GM08714 (cell line): ENCODE data around the gene IL34.

Experiments
- H3K4me3 ChIP-seq: fragments of 200-500 bp; sonication (Bioruptor generic); 2 replicates; pipeline ENCODE4 v1.5.1; 2014; ENCODE audit warnings: mild to moderate bottlenecking, low read length, inconsistent platforms
- ZNF274 ChIP-seq: IDR thresholded peaks from 2 replicates; pipeline ENCODE4 v1.6.1; 2012; ENCODE audit warnings: mild to moderate bottlenecking, low read depth, low read length

The IL34 gene

GRCh38 chr16:70646260-70647241 lies at the start of gene IL34:
Gene IL34, plus strand, starts transcription at chr16:70646559. Its CDS starts 389 bp downstream, at chr16:70646948.
- TF ChIP-seq ZNF274, result no peak
- no peak within 1 kb of the TSS for H3K4me3 ChIP-seq

- TF ChIP-seq ZNF274, result no peak
- no peak overlapping the region for H3K4me3 ChIP-seq
These were observed 49.1 kb upstream of the IL34 start for GRCh38 chr16:70597135-70597835.

GRCh38 chr16:70598937-70599503 lies 47.3 kb upstream of the IL34 start:
- no peak for TF ChIP-seq ZNF274
- H3K4me3 ChIP-seq, result no peak overlapping the region

DNA sequence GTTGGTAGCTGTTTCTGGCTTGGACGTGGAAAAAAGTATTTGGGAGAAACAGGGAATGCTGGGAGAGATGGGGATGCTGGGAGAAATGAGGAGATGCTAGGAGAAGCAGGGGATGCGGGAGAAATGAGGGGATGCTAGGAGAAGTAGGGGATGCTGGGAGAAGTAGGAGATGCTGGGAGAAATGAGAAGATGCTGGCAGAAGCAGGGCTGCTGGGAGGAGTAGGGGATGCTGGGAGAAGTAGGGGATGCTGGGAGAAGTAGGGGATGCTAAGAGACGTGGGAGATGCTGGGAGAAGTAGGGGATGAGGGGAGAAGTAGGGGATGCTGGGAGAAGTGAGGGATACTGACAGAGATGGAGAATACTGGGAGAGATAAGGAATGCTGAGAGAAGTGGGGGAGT lies 45.6 kb upstream of the IL34 start:
- no peak overlapping the region for H3K4me3 ChIP-seq
- TF ChIP-seq ZNF274, result no peak

DNA sequence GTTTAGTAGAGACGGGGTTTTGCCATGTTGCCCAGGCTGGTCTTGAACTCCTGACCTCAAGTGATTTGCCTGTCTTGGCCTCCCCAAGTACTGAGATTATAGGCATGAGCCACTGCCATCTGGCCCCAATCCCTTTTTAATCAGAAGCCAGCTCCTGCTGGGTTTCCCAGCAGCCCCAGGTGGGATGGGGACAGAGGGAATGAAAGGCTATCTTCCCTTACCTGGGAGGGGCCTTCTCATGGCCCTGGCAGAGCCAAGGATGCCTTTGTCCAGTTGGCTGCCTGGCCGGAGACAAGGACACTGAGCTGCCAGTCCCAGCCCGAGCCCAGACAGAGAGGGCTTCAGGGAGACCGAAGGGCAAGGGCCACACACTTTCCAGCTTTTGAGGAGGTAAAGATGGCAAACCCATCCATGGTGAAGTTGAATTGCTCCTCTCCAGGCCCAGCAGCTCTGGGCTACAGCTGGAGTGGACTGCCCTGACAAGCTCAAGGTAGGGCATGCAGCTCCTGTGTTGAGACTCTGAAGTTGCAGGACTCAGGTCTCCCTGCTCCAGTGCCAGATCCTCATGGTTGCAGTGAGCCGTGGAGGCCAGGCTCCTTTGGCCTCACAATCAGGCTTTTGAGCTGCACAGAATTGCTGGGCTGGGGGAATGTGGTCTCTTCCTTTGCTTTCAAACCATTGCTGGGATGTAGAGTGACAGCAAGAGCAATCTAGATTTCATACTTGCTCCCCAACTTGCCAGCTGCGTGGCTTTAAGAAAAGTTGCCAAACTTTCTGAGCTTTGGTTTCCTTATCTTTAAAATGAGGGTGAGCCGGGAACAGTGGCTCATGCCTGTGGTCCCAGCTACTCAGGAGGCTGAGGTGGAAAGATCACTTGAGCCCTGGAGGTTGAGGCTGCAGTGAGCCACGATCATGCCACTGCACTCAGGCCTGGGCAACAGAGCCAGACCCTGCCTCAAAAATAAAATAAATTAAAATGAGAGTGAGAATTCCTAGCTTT lies 44.5 kb upstream of the IL34 start:
- no peak overlapping the region for H3K4me3 ChIP-seq
- TF ChIP-seq ZNF274, result no peak

GRCh38 chr16:70602831-70603230 lies 43.5 kb upstream of the IL34 start:
- no peak for TF ChIP-seq ZNF274
- H3K4me3 ChIP-seq, result no peak overlapping the region

GRCh38 chr16:70604407-70605282 lies 41.7 kb upstream of the IL34 start:
- TF ChIP-seq ZNF274, result no peak
- H3K4me3 ChIP-seq, result no peak overlapping the region

DNA sequence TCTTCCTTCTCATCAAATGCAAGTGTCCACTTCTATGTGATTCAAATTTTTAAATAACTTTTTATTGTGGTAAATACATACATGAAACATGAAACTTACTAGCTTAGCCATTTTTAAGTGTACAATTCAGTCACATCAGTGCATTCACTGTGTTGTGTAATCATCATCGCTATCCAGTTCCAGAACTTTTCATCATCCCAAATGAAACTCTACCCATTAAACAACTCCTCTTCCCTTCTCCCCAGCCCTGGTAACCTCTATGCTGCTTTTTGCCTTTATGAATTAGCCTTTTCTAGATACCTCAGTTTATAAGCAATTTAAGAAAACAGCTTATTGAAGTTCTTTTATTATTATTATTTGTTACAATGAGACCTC lies 41.1 kb upstream of the IL34 start:
- TF ChIP-seq ZNF274, result no peak
- H3K4me3 ChIP-seq, result no peak overlapping the region

DNA sequence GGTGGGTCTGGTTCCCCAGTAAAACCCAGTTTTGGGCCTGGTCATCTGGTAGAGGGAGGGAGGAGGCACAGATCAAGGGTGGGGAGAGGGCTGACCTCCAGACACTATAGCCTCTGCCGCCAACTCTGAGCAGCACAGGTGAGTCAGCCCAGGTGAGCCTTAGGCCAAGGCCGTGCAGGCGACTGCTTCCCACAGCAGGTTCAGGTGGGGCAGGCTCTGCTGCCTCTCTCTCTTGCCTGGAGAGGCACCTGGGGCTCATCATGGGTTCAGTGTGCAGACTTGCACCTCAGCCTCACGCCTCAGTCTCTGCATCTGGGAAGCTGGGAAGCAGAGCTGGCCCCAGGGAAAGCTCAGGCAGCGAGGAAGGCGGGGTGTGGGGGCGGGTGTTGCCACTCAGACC lies 37.8 kb upstream of the IL34 start:
- no peak overlapping the region for H3K4me3 ChIP-seq
- TF ChIP-seq ZNF274, result no peak

DNA sequence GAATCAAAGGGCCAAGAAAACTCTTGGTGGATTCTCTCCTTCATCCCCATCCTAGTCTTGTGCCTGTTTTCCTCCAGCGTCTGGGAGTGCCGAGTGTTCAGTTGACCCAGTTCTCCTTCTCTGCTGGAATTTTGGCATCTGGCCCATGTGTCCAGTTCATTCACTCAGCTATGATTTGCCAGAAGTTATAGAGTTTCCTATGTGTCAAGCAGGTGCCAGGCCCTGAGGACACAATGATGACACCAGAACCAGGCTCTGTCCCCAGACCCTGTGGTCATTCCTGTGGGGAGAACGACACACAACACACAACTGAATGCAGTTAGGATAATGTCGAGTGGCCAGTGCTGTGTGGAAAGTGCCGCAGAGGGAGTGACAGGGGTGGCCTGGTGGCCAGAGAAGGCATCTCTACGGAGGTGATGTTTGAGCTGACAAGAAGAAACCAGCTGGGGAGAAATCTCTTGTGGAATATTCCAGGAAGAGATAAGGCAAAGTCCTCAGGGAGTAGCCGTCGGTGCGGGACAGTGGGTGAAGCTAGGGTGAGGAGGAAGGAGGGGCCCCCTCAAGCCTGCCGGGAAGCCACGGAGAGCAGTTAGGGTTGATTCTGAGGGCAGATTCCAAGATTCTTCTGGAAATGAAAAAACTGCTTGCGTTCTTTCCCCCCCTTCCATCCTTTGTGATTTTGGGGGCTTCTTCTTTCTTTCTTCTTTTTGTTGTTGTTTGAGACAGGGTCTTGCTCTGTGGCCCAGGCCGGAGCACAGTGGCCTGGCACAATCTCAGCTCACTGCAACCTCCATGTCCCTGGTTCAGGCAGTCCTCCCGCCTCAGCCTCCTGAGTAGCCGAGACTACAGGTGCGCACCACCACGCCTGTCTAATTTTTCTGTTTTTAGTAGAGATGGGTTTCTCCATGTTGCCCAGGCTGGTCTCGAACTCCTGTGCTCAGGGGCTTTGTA lies 35.8 kb upstream of the IL34 start:
- TF ChIP-seq ZNF274, result no peak
- no peak overlapping the region for H3K4me3 ChIP-seq

DNA sequence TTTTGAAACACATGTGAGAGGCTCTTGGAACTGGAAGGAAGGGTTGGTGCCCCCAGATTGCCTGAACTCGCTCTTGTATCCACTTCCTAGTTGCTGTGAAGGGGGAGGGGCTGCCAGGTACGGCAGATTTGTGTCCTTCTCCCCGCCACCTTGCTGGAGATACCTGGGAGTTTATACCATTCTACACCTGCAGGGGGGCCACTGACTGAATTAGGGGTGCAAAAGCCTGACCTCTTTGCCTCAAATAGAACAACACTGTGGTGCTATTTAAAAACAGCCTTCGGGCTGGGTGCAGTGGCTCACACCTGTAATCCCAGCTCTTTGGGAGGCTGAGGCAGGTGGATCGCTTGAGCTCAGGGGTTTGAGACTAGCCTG lies 35.1 kb upstream of the IL34 start:
- TF ChIP-seq ZNF274, result no peak
- no peak overlapping the region for H3K4me3 ChIP-seq
